HEK293 (cell line): ENCODE results near the gene MYH14.

Experiments
- CTCF ChIP-seq: fragments of 450-650 bp; formaldehyde crosslinking; IDR thresholded peaks from 2 replicates; pipeline ENCODE4 v1.5.1; 2016; ENCODE audit warnings: missing biosample characterization, missing genetic modification characterization
- PRDM2 ChIP-seq: fragments of 450-650 bp; formaldehyde crosslinking; IDR thresholded peaks from 2 replicates; pipeline ENCODE4 v1.5.1; 2016; ENCODE audit warnings: missing biosample characterization, missing genetic modification characterization, borderline replicate concordance
- ZBTB49 ChIP-seq: fragments of 450-650 bp; formaldehyde crosslinking; IDR thresholded peaks from 2 replicates; pipeline ENCODE4 v1.5.1; 2016; ENCODE audit warnings: missing biosample characterization, missing genetic modification characterization, low read depth
- ZNF121 ChIP-seq: fragments of 450-650 bp; formaldehyde crosslinking; IDR thresholded peaks from 2 replicates; pipeline ENCODE4 v1.5.1; 2016; ENCODE audit warnings: missing biosample characterization, missing genetic modification characterization
- ZNF18 ChIP-seq: fragments of 450-650 bp; formaldehyde crosslinking; IDR thresholded peaks from 2 replicates; pipeline ENCODE4 v1.5.1; 2016; ENCODE audit warnings: missing biosample characterization, missing genetic modification characterization
- ZNF184 ChIP-seq: fragments of 450-650 bp; IDR thresholded peaks from 2 replicates; pipeline ENCODE4 v1.5.1; 2018; ENCODE audit warnings: missing biosample characterization, mild to moderate bottlenecking, missing genetic modification characterization
- ZNF202 ChIP-seq: fragments of 450-650 bp; formaldehyde crosslinking; IDR thresholded peaks from 2 replicates; pipeline ENCODE4 v1.5.1; 2016; ENCODE audit warnings: missing biosample characterization, missing genetic modification characterization, borderline replicate concordance
- ZNF223 ChIP-seq: fragments of 450-650 bp; formaldehyde crosslinking; IDR thresholded peaks from 2 replicates; pipeline ENCODE4 v1.5.1; 2016; ENCODE audit warnings: missing biosample characterization, missing genetic modification characterization
- ZNF302 ChIP-seq: fragments of 450-650 bp; formaldehyde crosslinking; IDR thresholded peaks from 2 replicates; pipeline ENCODE4 v1.5.1; 2016; ENCODE audit warnings: missing biosample characterization, missing genetic modification characterization, low read depth
- ZNF555 ChIP-seq: fragments of 450-650 bp; formaldehyde crosslinking; conservative IDR thresholded peaks from 2 replicates; pipeline ENCODE4 v1.5.1; 2017; ENCODE audit warnings: missing biosample characterization, mild to moderate bottlenecking, missing genetic modification characterization, inconsistent platforms
- ZNF677 ChIP-seq: fragments of 450-650 bp; IDR thresholded peaks from 2 replicates; pipeline ENCODE4 v1.5.0; 2018; ENCODE audit warnings: missing biosample characterization, mild to moderate bottlenecking, missing genetic modification characterization, moderate library complexity
- ZNF777 ChIP-seq: fragments of 450-650 bp; formaldehyde crosslinking; IDR thresholded peaks from 2 replicates; pipeline ENCODE4 v1.5.1; 2017; ENCODE audit warnings: missing biosample characterization, missing genetic modification characterization, borderline replicate concordance
- ZSCAN18 ChIP-seq: fragments of 450-650 bp; formaldehyde crosslinking; IDR thresholded peaks from 2 replicates; pipeline ENCODE4 v1.5.1; 2016; ENCODE audit warnings: missing biosample characterization, missing genetic modification characterization

GRCh38 chr19:50184196-50184595, 19.2 kb upstream of the MYH14 start:
- TF ChIP-seq ZNF223 (tag by site-specific recombination) (no peak), ZNF202 (tag by site-specific recombination) (no peak), ZNF302 (no peak), ZNF555 (tag by site-specific recombination) (no peak), ZSCAN18 (tag by site-specific recombination) (no peak), ZBTB49 (tag by site-specific recombination) (no peak), CTCF (tag by site-specific recombination) (no peak), ZNF18 (tag by site-specific recombination) (no peak), ZNF777 (tag by site-specific recombination) (no peak), ZNF677 (no peak), ZNF184 (tag by site-specific recombination) (no peak), ZNF121 (tag by site-specific recombination) (no peak), PRDM2 (tag by site-specific recombination) (no peak)
